HEK293T (cell line): ENCODE results near the gene CCDC40.

Source experiments
- ELF4 ChIP-seq: fragments of 450-650 bp; IDR thresholded peaks from 2 replicates; pipeline ENCODE4 v1.6.1; 2017; ENCODE audit warnings: antibody characterized with exemption
- FOXK2 ChIP-seq: fragments of 450-650 bp; IDR thresholded peaks from 2 replicates; pipeline ENCODE4 v1.6.1; 2016; ENCODE audit warnings: mild to moderate bottlenecking
- FOXM1 ChIP-seq: fragments of 450-650 bp; IDR thresholded peaks from 2 replicates; pipeline ENCODE4 v1.6.1; 2017; ENCODE audit warnings: mild to moderate bottlenecking, borderline replicate concordance
- SP1 ChIP-seq: fragments of 450-650 bp; IDR thresholded peaks from 2 replicates; pipeline ENCODE4 v1.6.1; 2017

- TF ChIP-seq FOXK2 = no peak
- no peak for TF ChIP-seq SP1
- no peak for TF ChIP-seq ELF4
- no peak for TF ChIP-seq FOXM1
Measured at GRCh38 chr17:80146121-80147034, 109.9 kb downstream of the CCDC40 start.
